ENCODE measurements around the gene RAB31.
A peak's percentile ranks its signal among the peaks of the same experiment; 100 is the strongest.
"Not testable (repeated sequence)": the region's sequence is repeated elsewhere in the genome, so short reads cannot be mapped to it uniquely, and the experiment has no call there.

The RAB31 gene

GRCh38 chr18:9762526-9762925 is 54.4 kb downstream of the RAB31 start:
- no peak for DNase-seq

- no peak for DNase-seq
Measured at GRCh38 chr18:9763157-9763556, 55.1 kb downstream of the RAB31 start.

GRCh38 chr18:9764011-9764481 is 55.9 kb downstream of the RAB31 start:
- no peak for DNase-seq

- no peak for DNase-seq
Measured at GRCh38 chr18:9765501-9765900, 57.4 kb downstream of the RAB31 start.

GRCh38 chr18:9766076-9766481 is 58.0 kb downstream of the RAB31 start:
- no peak for DNase-seq

GRCh38 chr18:9766740-9767139 is 58.6 kb downstream of the RAB31 start:
- DNase-seq: no peak

GRCh38 chr18:9768071-9768691 is 60.1 kb downstream of the RAB31 start:
- not testable (repeated sequence) for DNase-seq

- peak; percentile 53 for DNase-seq
Measured at GRCh38 chr18:9770111-9770510, 62.0 kb downstream of the RAB31 start.

- peak; percentile 79 for DNase-seq
Measured at GRCh38 chr18:9771261-9771976, 63.3 kb downstream of the RAB31 start.

GRCh38 chr18:9771977-9772660 is 64.0 kb downstream of the RAB31 start:
- DNase-seq: no peak

- DNase-seq: no peak
Measured at GRCh38 chr18:9772847-9773677, 65.0 kb downstream of the RAB31 start.

GRCh38 chr18:9774150-9774549 is 66.0 kb downstream of the RAB31 start:
- DNase-seq: no peak

- DNase-seq: no peak
Measured at GRCh38 chr18:9775178-9775577, 67.1 kb downstream of the RAB31 start.

GRCh38 chr18:9779630-9780029 is 71.5 kb downstream of the RAB31 start:
- no peak for DNase-seq

- peak; percentile 81 for DNase-seq
Measured at GRCh38 chr18:9782073-9782857, 74.2 kb downstream of the RAB31 start.

- no peak for DNase-seq
Measured at GRCh38 chr18:9786631-9787030, 78.5 kb downstream of the RAB31 start.

- peak; percentile 40 for DNase-seq
Measured at GRCh38 chr18:9787036-9787435, 78.9 kb downstream of the RAB31 start.

GRCh38 chr18:9787712-9788111 is 79.6 kb downstream of the RAB31 start:
- peak; percentile 82 for DNase-seq

- no peak for DNase-seq
Measured at GRCh38 chr18:9788140-9788539, 80.0 kb downstream of the RAB31 start.

GRCh38 chr18:9788860-9789259 is 80.8 kb downstream of the RAB31 start:
- DNase-seq: no peak

GRCh38 chr18:9790261-9790660 is 82.2 kb downstream of the RAB31 start:
- no peak for DNase-seq

- no peak for DNase-seq
Measured at GRCh38 chr18:9791991-9792390, 83.9 kb downstream of the RAB31 start.

All from fibroblast of skin of back (primary cell).